HG03378 (cell line): Measurements from ENCODE around the gene BOK.
"Not testable (repeated sequence)": the region's sequence is repeated elsewhere in the genome, so short reads cannot be mapped to it uniquely, and the experiment has no call there.

Source experiments
- ATAC-seq: cut with Tn5 transposase; IDR thresholded peaks from one replicate; pipeline ENCODE4 v1.9.1; 2021; ENCODE audit warnings: mild to moderate bottlenecking, moderate library complexity; ENCODE audit not compliant: unreplicated experiment

BOK gene

DNA sequence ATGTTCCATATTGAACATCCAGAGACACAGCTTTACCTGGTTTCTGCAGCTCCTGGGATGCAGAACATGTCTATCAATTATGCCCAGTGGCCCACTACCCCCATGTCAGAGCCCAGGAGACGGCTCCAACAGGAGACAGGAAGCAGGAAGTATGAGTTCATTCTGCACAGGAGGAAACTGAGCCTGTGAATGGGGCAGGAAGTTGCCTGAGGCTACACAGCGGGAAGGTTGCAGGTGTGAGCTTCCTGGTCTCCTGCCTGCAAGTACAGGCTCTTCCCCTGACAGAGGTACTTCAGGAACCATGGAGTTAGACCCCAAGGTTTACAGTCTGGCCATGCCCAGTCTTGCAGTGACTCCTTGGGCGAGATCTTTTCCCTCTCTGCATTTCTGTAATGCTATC, 2.8 kb upstream of the BOK start:
- ATAC-seq, result no peak

DNA sequence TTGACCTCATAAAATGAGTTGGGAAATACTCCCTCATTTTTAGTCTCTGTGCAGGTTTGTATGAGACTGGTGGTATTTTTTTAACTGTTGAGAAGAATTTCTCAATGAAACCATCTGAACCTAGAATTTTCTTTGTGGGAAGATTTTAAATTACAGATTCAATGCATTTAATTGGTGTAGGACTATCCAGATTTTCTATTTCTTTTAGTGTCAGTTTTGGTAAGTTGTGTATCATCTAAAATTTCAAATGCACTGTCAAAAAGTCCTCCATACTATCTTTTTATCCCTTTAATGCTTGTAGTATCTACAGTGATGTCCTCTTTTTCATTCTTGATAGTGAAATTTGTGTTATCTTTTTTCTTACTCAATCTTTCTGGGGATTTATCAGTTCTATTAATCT, 1.8 kb upstream of the BOK start:
- ATAC-seq, result no peak

- no peak for ATAC-seq
Observed at GRCh38 chr2:241559323-241560161, 997 bp downstream of the BOK start.

DNA sequence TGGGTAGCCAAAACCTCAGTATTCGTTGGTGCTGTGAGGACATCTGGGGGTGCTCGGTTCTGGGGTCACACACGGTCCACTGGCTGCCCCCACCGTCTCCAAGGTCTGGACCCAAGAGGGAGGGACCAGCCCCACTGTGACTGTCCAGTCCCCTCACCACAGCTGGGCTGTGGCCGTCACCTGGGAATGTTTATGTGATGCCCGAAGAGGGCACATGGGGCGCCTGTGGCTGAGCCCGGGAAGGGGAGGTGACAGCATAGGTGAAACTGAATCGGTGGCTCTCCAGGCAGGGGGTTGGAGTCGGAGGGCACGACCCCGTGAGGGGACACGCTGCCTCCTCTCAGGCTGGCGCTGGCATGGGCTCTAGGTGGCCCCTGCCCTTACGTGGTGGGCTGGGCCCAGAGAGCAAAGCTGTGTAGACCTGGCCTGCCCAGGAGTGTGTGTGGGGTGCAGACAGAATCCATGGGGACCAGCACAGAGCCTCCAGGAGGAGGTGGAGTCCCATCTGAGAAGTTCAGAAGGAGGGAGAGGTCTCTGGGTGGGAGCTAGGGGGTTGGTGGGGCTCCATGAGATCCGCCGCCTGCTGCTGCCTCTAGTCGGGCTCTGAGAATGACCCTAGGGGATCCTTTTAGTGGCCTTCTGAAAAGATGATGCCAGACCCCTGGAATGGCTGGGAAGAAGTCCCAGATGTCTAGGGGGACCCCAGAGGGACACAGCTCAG, 1.8 kb downstream of the BOK start:
- no peak for ATAC-seq

- ATAC-seq, result no peak
Observed at GRCh38 chr2:241560883-241561474, 2.4 kb downstream of the BOK start.

GRCh38 chr2:241561832-241562231, 3.3 kb downstream of the BOK start:
- no peak for ATAC-seq

DNA sequence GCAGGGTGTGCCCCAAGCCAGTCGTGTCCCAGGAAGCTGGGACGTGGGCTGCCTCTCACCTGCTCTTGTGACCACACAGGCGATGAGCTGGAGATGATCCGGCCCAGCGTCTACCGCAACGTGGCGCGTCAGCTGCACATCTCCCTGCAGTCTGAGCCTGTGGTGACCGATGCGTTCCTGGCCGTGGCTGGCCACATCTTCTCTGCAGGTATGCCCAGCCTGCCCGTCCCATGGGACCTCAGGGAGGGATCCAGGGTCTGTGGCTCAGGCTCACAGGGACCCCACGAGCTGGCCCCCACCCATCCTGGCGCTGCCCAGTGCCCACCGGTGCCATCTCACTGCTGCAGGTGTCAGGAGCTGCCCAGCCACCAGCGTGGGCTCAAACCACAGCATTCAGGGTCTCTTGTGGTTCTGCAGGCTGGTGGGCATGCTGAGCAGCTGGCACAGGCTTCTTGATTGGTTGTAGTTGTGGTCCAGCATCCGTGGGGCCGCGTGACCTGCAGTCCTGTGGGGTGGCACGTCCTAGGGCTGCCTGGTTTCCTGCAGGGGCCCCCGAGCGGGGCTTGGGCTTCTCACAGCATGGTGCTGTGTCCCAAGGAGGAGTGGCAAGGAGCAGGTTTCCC, 3.8 kb downstream of the BOK start:
- no peak for ATAC-seq

GRCh38 chr2:241563031-241563507, 4.5 kb downstream of the BOK start:
- no peak for ATAC-seq

DNA sequence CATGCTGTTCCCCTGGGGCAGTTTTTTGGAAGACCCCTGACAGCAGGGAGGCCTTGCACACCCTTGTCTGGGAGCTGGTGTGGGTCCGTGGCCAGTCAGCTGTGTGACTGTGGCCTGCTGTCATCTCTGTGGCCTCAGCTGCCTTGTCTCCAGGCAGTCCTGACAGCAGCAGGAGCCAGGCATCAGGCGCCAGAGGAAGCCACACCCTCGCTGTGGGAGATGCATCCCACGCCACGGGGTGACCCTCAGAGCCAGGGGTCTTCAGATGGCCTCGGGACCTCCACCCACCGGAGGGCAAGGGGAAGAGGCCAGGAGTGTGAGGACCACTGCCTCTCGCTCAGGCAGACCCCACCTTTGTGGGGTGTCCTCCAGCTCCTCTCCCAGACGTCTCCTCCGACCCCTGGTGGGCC, 5.0 kb downstream of the BOK start:
- no peak for ATAC-seq

DNA sequence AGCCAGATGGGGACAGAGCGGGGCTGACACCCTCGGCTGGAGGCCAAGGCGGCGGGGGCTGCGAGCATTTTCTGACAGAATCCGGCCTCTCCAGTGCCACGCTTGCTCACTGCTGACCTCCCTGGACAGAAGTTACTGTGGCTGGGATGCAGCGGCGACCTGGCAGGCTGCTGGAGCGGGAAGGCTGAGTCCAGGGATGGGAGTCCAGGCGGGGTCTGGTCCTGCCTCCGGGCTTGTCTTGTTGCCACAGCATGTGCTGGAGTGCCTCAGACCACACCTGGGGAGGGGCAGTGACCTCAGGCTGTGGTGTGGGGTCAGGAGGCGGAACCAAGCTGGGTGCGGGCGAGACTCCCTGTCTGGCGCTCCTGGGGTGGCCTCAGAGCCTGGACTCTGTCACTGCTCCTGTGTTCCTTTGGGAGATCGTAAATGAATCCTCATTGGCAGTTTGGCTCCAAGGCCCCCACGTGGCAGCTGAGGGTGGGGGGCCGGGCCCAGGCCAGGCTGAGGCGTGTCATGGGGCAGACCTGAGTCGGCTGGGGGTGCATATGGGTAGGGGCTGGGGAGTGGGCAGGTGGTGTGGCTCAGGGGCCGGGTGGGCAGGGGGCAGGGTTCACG, 5.5 kb downstream of the BOK start:
- no peak for ATAC-seq

DNA sequence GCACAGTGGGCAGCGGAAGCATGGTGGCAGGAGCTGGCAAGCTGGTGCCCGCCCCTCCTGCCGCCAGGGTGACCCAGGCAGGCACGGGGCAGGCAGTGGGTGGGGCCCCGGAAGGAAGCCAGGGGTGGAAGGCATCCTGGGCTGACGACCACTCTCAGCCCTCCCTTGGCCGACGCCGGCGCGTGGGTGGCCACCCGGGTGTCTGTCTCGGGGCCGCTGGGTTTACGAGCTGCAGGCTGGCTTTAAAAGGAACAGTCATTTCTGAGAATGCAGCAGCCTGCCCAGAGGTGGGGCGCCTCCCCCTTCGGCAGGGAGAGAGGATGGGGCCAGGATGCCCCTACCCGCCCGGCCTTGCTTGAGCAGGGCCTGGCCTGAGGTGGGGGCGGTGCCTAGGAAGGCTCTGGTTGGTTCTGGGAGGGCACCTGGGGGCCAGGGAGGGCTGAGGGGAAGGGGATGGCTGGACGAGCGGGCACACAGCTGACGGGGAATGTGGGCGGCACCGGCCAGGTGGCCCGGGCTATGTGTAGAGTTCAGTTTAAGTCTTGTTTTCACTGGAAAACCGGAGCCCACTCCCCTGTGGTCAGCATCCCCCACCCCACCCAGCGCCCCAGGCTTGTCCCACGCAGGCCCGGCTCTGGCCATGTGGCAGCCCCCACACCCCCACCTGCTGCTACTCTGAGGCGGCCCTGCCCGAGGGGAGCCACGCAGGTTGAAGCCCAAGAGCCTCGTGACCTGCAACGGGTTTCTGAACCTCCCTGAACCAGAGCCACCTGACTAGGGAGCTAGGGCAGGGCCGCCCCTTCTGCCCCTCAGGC, 6.3 kb downstream of the BOK start:
- no peak for ATAC-seq

DNA sequence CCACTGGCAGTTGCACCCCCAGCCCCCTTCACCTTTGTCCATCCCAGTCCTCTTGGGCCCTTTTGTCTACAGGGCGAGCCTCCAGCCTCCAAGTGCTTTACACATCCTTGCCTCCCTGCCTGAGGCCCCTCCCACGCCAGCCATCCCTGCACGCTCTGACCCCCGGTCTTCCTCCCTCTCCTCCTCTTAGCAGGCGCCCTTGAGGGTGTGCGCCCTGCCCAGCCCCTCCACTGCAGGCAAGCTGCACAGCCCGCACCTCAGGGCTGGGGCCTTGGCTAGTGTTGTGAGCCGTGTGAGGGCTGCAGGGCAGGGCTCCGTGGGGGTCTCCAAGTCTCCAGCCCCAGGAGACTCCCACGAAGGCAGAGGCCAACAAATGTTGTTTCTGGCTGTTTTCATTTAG, 6.9 kb downstream of the BOK start:
- no peak for ATAC-seq

GRCh38 chr2:241566021-241566420, 7.5 kb downstream of the BOK start:
- ATAC-seq, result not testable (repeated sequence)

DNA sequence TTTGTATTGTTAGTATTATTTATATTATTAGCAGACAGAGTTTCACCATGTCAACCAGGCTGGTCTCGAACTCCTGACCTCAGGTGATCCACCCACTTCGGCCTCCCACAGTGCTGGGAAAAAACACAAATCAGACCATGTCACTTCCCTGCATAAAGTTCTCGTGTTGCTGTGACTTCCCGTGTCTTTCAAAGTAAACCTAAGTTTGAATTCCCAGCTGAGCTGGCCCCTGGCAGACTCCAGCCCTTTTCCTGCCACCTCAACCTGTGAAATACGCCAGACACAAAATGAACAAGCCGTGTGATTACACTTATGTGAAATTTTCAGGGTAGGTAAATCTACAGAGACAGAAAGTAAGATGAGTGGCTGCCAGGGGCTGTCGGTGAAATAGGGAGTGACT, 7.9 kb downstream of the BOK start:
- no peak for ATAC-seq

DNA sequence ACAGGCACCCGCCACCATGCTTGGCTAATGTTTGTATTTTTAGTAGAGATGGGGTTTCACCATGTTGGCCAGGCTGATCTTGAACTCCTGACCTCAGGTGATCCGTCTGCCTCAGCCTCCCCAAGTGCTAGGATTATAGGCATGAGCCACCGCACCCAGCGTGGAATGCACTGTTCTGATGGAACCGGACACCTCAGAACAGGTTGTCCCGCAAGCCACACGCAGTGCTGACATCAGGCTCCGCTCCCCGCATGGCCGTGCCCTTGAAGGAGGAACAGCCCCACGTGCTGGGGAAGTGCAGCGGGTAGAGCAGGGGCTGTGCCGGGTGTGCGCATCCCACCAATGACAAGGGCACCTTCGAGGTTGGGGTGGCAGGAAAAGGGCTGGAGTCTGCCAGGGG, 8.7 kb downstream of the BOK start:
- not testable (repeated sequence) for ATAC-seq

- no peak for ATAC-seq
Observed at GRCh38 chr2:241567776-241568175, 9.2 kb downstream of the BOK start.

- no peak for ATAC-seq
Observed at GRCh38 chr2:241568726-241569125, 10.2 kb downstream of the BOK start.

GRCh38 chr2:241569831-241570281, 11.3 kb downstream of the BOK start:
- ATAC-seq, result no peak

- no peak for ATAC-seq
Observed at GRCh38 chr2:241570961-241571581, 12.5 kb downstream of the BOK start.
